Cardiac muscle cell (in vitro differentiated cells and primary cell): ENCODE data around the gene ITGA6. TPM values are rescaled to one million over a fixed set of nuclear protein-coding genes. Genes with fewer than 3 reads are reported as not detected.

Source experiments
- DNase-seq, 2 donors: peaks; one replicate each; pipeline versions ENCODE4 v3.0.0 to v3.0.0-alpha.2; 2010 to 2017; ENCODE audit warnings: low read depth in 1 of 2, low spot score in 1 of 2
- H3K27ac ChIP-seq: fragments of 200-600 bp; sonication (generic); 2 replicates; pipeline ENCODE4 v1.5.1; 2016
- H3K27me3 ChIP-seq: fragments of 200-600 bp; sonication (generic); 2 replicates; pipeline ENCODE4 v1.6.0; 2016; ENCODE audit warnings: control low read depth
- H3K36me3 ChIP-seq: fragments of 200-600 bp; sonication (generic); 2 replicates; pipeline ENCODE4 v1.5.1; 2016; ENCODE audit warnings: control low read depth
- H3K4me1 ChIP-seq: fragments of 200-600 bp; sonication (generic); 2 replicates; pipeline ENCODE4 v1.8.1; 2017; ENCODE audit warnings: low read depth, mild to moderate bottlenecking, mixed run types
- H3K4me3 ChIP-seq: fragments of 200-600 bp; sonication (generic); 2 replicates; pipeline ENCODE4 v1.5.1; 2016; ENCODE audit warnings: mild to moderate bottlenecking
- H3K9me3 ChIP-seq: fragments of 200-600 bp; sonication (generic); 2 replicates; pipeline ENCODE4 v1.5.1; 2017; ENCODE audit warnings: low read depth, mild to moderate bottlenecking, control low read depth
- CTCF ChIP-seq: IDR thresholded peaks from 2 replicates; pipeline ENCODE4 v1.5.1; 2012; ENCODE audit warnings: low read depth, mild to moderate bottlenecking, low read length
- polyA plus RNA-seq: library from polyadenylated mRNA; unstranded; fragments of >200 nt; fragmentation: Nextera tagmentation; extraction: Ambion mirVana; gene quantifications from 2 replicates; pipeline ENCODE4 v1.2.1, GENCODE V29; 2016
- total RNA-seq: library from RNA; depleted of rRNA; stranded (reverse); fragments of >200 nt; gene quantifications from 2 replicates; pipeline ENCODE4 v1.2.3, GENCODE V29; 2016

Gene ITGA6
- total and polyA plus RNA-seq, 2 experiments from 2014 or later, result 16.3 to 28.3 TPM

GRCh38 chr2:172512810-172513523 is 85.6 kb downstream of the ITGA6 start:
- Histone ChIP-seq H3K4me3 (no peak overlapping the region), H3K36me3 (no peaks in the 10 kb centered on the region), H3K27ac (no peak overlapping the region), H3K27me3 (no peaks in the 10 kb centered on the region), H3K4me1 (no peaks in the 10 kb centered on the region), H3K9me3 (no peaks in the 10 kb centered on the region)
- TF ChIP-seq CTCF, result no peak
- no peak for DNase-seq

GRCh38 chr2:172513524-172513900 is 86.1 kb downstream of the ITGA6 start:
- DNase-seq, result no peak
- Histone ChIP-seq H3K27me3 (no peaks in the 10 kb centered on the region), H3K9me3 (no peaks in the 10 kb centered on the region), H3K4me3 (no peak overlapping the region), H3K36me3 (no peaks in the 10 kb centered on the region), H3K27ac (no peak overlapping the region), H3K4me1 (no peaks in the 10 kb centered on the region)
- TF ChIP-seq CTCF, result no peak

- no peaks in the 10 kb centered on the region for H3K4me1 ChIP-seq
- H3K4me3 ChIP-seq, result no peak overlapping the region
- no peaks in the 10 kb centered on the region for H3K27me3 ChIP-seq
- no peak overlapping the region for H3K27ac ChIP-seq
- no peak for TF ChIP-seq CTCF
- no peaks in the 10 kb centered on the region for H3K9me3 ChIP-seq
- H3K36me3 ChIP-seq, result no peaks in the 10 kb centered on the region
- peak in 1 of 2 donors; percentile 37 for DNase-seq
Observed at GRCh38 chr2:172513935-172514586, 86.7 kb downstream of the ITGA6 start.

- Histone ChIP-seq H3K27ac (no peak overlapping the region), H3K27me3 (no peaks in the 10 kb centered on the region), H3K9me3 (no peaks in the 10 kb centered on the region), H3K4me3 (no peak overlapping the region), H3K4me1 (no peaks in the 10 kb centered on the region), H3K36me3 (no peaks in the 10 kb centered on the region)
- peak in 1 of 2 donors; percentile 58 for DNase-seq
- no peak for TF ChIP-seq CTCF
Observed at GRCh38 chr2:172516299-172516698, 88.9 kb downstream of the ITGA6 start.

- no peak for DNase-seq
- H3K9me3 ChIP-seq, result no peaks in the 10 kb centered on the region
- no peaks in the 10 kb centered on the region for H3K4me1 ChIP-seq
Observed at GRCh38 chr2:172518995-172519394, 91.6 kb downstream of the ITGA6 start.

More at GRCh38 chr2:172518995-172519394, 91.6 kb downstream of the ITGA6 start:
- Histone ChIP-seq H3K27me3 (no peaks in the 10 kb centered on the region), H3K36me3 (no peaks in the 10 kb centered on the region), H3K27ac (no peak overlapping the region), H3K4me3 (no peak overlapping the region)
- TF ChIP-seq CTCF, result no peak
